Sigmoid colon (tissue), 7 donors: ENCODE measurements around the gene OR5L1. TPM values are rescaled to one million over a fixed set of nuclear protein-coding genes. Genes with fewer than 3 reads are reported as not detected.

Experiments
- DNase-seq: peaks from one replicate; pipeline ENCODE4 v3.0.0-alpha.2; 2019
- H3K27ac ChIP-seq, 4 donors: fragments of 200-600 bp; sonication (generic); one replicate each; pipeline ENCODE4 v1.5.1; 2016 to 2019; ENCODE audit warnings: mild to moderate bottlenecking in 1 of 4
- H3K27me3 ChIP-seq, 3 donors: fragments of 200-600 bp; sonication (generic); one replicate each; pipeline ENCODE4 v1.5.1; 2019; ENCODE audit warnings: mild to moderate bottlenecking in 1 of 3
- H3K36me3 ChIP-seq, 4 donors: fragments of 200-600 bp; sonication (generic); one replicate each; pipeline ENCODE4 v1.5.1; 2016 to 2019
- H3K4me1 ChIP-seq, 4 donors: fragments of 200-600 bp; sonication (generic); one replicate each; pipeline ENCODE4 v1.5.1; 2017 to 2019
- H3K4me3 ChIP-seq, 4 donors: fragments of 200-600 bp; sonication (generic); one replicate each; pipeline ENCODE4 v1.5.1; 2017 to 2019; ENCODE audit warnings: mild to moderate bottlenecking in 2 of 4, moderate library complexity in 1 of 4
- H3K9me3 ChIP-seq, 4 donors: fragments of 200-600 bp in 3 of 4; sonication (generic) in 3 of 4; one replicate each; pipeline versions ENCODE4 v1.5.1 to v1.6.1; 2013 to 2019
- EP300 ChIP-seq, 4 donors: sonication (generic); formaldehyde crosslinking; IDR thresholded peaks; one replicate each; pipeline ENCODE4 v1.6.1; 2017; ENCODE audit warnings: antibody characterized with exemption in 4 of 4
- POLR2A ChIP-seq, 2 donors: fragments of 450-650 bp; IDR thresholded peaks; one replicate each; pipeline ENCODE4 v1.6.1; 2016; ENCODE audit warnings: antibody characterized with exemption in 2 of 2, mild to moderate bottlenecking in 2 of 2, moderate library complexity in 2 of 2
- POLR2AphosphoS5 ChIP-seq, 4 donors: sonication (generic); formaldehyde crosslinking; IDR thresholded peaks; one replicate each; pipeline ENCODE4 v1.6.1; 2017; ENCODE audit warnings: antibody characterized with exemption in 4 of 4
- WGBS, 2 donors: extraction: QIAGEN DNeasy Blood & Tissue Kit; methylation state at CpG; one replicate each; pipeline ENCODE4 v1.1.7; 2013; 5-methylcytosine and 5-hydroxymethylcytosine counted together
- intact Hi-C: fragments of 100-400 bp; cut with DNase I; formaldehyde crosslinking; loops from one replicate; pipeline ENCODE4 v1.15.1; 2023
- polyA plus RNA-seq, 3 donors: library from polyadenylated mRNA; stranded (reverse); fragments of 200-250 nt; gene quantifications; one replicate each; pipeline ENCODE4 v1.2.3, GENCODE V29; 2013
- total RNA-seq, 4 donors: library from RNA; depleted of rRNA; stranded (reverse); fragments of >200 nt; gene quantifications; one replicate each; pipeline ENCODE4 v1.1.0, GENCODE V29; 2016
- TF ChIP-seq, protein P1 (sequence below), 4 experiments: fragments of 450-650 bp in 3 of 4; fragments of 200-600 bp in 1 of 4; IDR thresholded peaks; one replicate each; pipeline ENCODE4 v1.5.1; 2016 to 2019; ENCODE audit warnings: antibody characterized with exemption in 4 of 4, mild to moderate bottlenecking in 3 of 4, moderate library complexity in 2 of 4
- donor health status: healthy with polysubstance abuse.
- donor health status: Bipolar disorder and iron deficiency.
- donor health status: healthy.

Gene OR5L1
- total and polyA plus RNA-seq, 7 donors, result not detected

DNA sequence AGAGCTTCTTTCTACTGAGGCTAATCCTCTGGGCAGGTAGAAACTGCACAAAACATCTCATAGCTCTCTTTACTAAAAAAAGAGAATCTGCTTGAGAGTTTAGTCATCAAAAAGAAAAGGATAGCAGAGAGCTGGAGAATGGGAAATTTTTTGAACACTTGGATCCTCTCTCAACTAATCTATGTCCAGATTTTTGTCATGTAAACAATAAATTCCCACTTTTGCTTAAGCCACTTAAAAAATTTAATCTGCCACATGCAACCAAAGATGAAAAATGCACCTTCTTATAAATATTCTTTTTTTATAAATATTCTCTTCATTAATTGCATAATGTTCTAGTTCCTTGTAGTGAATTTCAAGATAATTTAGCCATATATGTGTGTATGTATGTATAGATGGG is 37.9 kb downstream of the OR5L1 start:
- no peak overlapping the region for H3K27ac ChIP-seq
- no peaks in the 10 kb centered on the region for H3K36me3 ChIP-seq
- no peaks in the 10 kb centered on the region for H3K27me3 ChIP-seq
- DNase-seq, result no peak
- TF ChIP-seq POLR2AphosphoS5 (IDR thresholded peaks at IDR 0.05) (no peak), POLR2A (IDR thresholded peaks at IDR 0.05) (no peak), EP300 (IDR thresholded peaks at IDR 0.05) (no peak)
- TF ChIP-seq, protein P1, sequence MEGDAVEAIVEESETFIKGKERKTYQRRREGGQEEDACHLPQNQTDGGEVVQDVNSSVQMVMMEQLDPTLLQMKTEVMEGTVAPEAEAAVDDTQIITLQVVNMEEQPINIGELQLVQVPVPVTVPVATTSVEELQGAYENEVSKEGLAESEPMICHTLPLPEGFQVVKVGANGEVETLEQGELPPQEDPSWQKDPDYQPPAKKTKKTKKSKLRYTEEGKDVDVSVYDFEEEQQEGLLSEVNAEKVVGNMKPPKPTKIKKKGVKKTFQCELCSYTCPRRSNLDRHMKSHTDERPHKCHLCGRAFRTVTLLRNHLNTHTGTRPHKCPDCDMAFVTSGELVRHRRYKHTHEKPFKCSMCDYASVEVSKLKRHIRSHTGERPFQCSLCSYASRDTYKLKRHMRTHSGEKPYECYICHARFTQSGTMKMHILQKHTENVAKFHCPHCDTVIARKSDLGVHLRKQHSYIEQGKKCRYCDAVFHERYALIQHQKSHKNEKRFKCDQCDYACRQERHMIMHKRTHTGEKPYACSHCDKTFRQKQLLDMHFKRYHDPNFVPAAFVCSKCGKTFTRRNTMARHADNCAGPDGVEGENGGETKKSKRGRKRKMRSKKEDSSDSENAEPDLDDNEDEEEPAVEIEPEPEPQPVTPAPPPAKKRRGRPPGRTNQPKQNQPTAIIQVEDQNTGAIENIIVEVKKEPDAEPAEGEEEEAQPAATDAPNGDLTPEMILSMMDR (IDR thresholded peaks at IDR 0.05), result no peak
- H3K9me3 ChIP-seq, result no peaks in the 10 kb centered on the region
- H3K4me3 ChIP-seq, result no peak overlapping the region
- intact Hi-C loops, result no loop called here
- no peaks in the 10 kb centered on the region for H3K4me1 ChIP-seq

DNA sequence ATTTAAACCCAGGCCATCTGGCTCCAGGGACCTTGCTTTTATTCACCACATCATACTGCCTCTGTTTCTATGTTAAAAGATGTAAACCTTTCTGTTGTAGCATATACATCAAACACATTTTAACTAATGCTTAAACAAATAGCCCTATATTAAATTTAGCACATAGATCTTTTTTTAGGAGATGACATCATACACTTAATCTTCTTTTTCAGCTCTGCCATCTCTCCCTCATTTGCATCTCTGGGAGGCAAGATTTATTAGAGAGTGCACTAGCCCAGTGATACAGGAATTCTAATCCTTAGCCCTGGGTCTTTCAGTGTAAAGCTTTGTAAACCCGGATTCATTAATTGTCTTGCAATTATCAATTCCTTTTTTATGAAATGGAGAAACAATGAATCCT is 41.0 kb downstream of the OR5L1 start:
- TF ChIP-seq, protein P1 (IDR thresholded peaks at IDR 0.05), result no peak
- no peak for TF ChIP-seq POLR2A (IDR thresholded peaks at IDR 0.05)
- no peak for TF ChIP-seq POLR2AphosphoS5 (IDR thresholded peaks at IDR 0.05)
- TF ChIP-seq EP300 (IDR thresholded peaks at IDR 0.05), result no peak
- no peak overlapping the region for H3K27ac ChIP-seq
- no peaks in the 10 kb centered on the region for H3K27me3 ChIP-seq
- intact Hi-C loops, result no loop called here
- H3K4me1 ChIP-seq, result no peaks in the 10 kb centered on the region
- H3K36me3 ChIP-seq, result no peaks in the 10 kb centered on the region
- 88% methylated on average over 1 of the region's 1 CpG for WGBS, 2 donors
- H3K9me3 ChIP-seq, result no peaks in the 10 kb centered on the region
- no peak for DNase-seq
- H3K4me3 ChIP-seq, result no peak overlapping the region

DNA sequence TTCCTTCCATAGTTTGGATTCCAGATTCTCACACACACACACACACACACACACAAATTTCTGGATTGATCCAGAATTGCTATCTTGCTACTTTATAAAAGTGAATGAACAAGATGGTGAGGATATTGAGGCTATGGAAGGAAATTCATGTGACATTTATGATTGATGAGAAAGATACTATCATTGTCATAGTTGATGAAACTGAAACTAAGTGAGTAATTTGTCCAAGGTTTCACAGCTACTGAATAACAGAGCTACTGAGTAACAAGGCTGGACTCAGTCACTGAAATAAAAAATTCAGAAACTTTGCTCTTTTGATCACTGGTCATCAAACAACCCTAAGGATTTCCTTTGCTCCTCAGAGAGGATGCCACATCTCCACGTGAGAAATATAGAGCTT is 43.5 kb downstream of the OR5L1 start:
- Histone ChIP-seq H3K27me3 (no peaks in the 10 kb centered on the region), H3K27ac (no peak overlapping the region), H3K9me3 (no peaks in the 10 kb centered on the region), H3K4me1 (no peaks in the 10 kb centered on the region), H3K4me3 (no peak overlapping the region), H3K36me3 (no peaks in the 10 kb centered on the region)
- intact Hi-C loops, result no loop called here
- WGBS, 2 donors, result 20 to 24% methylated on average over 1 of the region's 1 CpG
- DNase-seq, result no peak
- TF ChIP-seq EP300 (IDR thresholded peaks at IDR 0.05) (no peak), POLR2A (IDR thresholded peaks at IDR 0.05) (no peak), POLR2AphosphoS5 (IDR thresholded peaks at IDR 0.05) (no peak)
- TF ChIP-seq, protein P1 (IDR thresholded peaks at IDR 0.05), result no peak

Other genes starting within 250 kb of the OR5L1 start
- gene OR4C16, start 239.2 kb upstream of the OR5L1 start, total RNA-seq, result not detected
- not detected for gene OR4C16, start 239.2 kb upstream of the OR5L1 start, polyA plus RNA-seq
- gene OR4C11, start 203.7 kb upstream of the OR5L1 start, total RNA-seq, result not detected
- not detected for gene OR4C11, start 203.7 kb upstream of the OR5L1 start, polyA plus RNA-seq
- gene OR4P4, start 176.3 kb upstream of the OR5L1 start, total RNA-seq, result not detected
- not detected for gene OR4P4, start 176.3 kb upstream of the OR5L1 start, polyA plus RNA-seq
- not detected for gene OR4S2, start 163.0 kb upstream of the OR5L1 start, total RNA-seq
- not detected for gene OR4S2, start 163.0 kb upstream of the OR5L1 start, polyA plus RNA-seq
- gene OR4C6, start 149.2 kb upstream of the OR5L1 start, total RNA-seq, result not detected
- gene OR4C6, start 149.2 kb upstream of the OR5L1 start, polyA plus RNA-seq, result not detected
- not detected for gene OR5D13, start 37.9 kb upstream of the OR5L1 start, total RNA-seq
- gene OR5D13, start 37.9 kb upstream of the OR5L1 start, polyA plus RNA-seq, result not detected
- not detected for gene OR5D14, start 15.8 kb upstream of the OR5L1 start, total RNA-seq
- not detected for gene OR5D14, start 15.8 kb upstream of the OR5L1 start, polyA plus RNA-seq
- gene OR5D18, start 8.3 kb downstream of the OR5L1 start, total RNA-seq, result not detected
- gene OR5D18, start 8.3 kb downstream of the OR5L1 start, polyA plus RNA-seq, result not detected
- not detected for gene OR5L2, start 15.9 kb downstream of the OR5L1 start, total RNA-seq
- gene OR5L2, start 15.9 kb downstream of the OR5L1 start, polyA plus RNA-seq, result not detected
- gene OR5D16, start 27.4 kb downstream of the OR5L1 start, total RNA-seq, result not detected
- not detected for gene OR5D16, start 27.4 kb downstream of the OR5L1 start, polyA plus RNA-seq
- gene TRIM51, start 71.9 kb downstream of the OR5L1 start, total RNA-seq, result not detected
- not detected for gene TRIM51, start 71.9 kb downstream of the OR5L1 start, polyA plus RNA-seq
- gene OR5W2, start 103.2 kb downstream of the OR5L1 start, total RNA-seq, result not detected
- not detected for gene OR5W2, start 103.2 kb downstream of the OR5L1 start, polyA plus RNA-seq
- not detected for gene OR5I1, start 125.0 kb downstream of the OR5L1 start, total RNA-seq
- gene OR5I1, start 125.0 kb downstream of the OR5L1 start, polyA plus RNA-seq, result not detected
- gene OR10AG1, start 158.6 kb downstream of the OR5L1 start, total RNA-seq, result not detected
- gene OR10AG1, start 158.6 kb downstream of the OR5L1 start, polyA plus RNA-seq, result not detected
- not detected for gene OR5F1, start 183.3 kb downstream of the OR5L1 start, total RNA-seq
- gene OR5F1, start 183.3 kb downstream of the OR5L1 start, polyA plus RNA-seq, result not detected
- not detected for gene OR5AS1, start 216.3 kb downstream of the OR5L1 start, total RNA-seq
- not detected for gene OR5AS1, start 216.3 kb downstream of the OR5L1 start, polyA plus RNA-seq